Measurements from ENCODE around the gene SLC22A14.

Gene SLC22A14

DNA sequence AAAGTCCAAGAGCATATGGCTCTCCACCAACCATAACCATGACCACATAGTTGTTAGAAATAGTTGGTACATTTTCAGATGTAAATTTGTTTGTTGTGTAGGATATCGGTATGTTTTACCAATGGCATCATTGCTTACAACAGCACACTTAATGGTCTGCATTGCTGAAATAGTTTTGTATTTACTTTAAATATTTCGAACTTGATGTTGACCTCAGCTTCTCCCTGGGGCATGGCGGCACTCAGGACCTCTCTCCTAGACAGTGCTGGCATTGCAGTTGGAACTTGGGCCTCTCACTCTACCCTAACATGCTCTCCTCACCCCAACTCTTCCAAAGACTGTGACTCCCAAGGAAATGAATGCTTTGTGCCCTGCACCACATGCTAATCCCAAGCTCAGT lies 11.5 kb upstream of the SLC22A14 start:
- H3K27ac ChIP-seq: no peak overlapping the region
- TF ChIP-seq, protein P1, sequence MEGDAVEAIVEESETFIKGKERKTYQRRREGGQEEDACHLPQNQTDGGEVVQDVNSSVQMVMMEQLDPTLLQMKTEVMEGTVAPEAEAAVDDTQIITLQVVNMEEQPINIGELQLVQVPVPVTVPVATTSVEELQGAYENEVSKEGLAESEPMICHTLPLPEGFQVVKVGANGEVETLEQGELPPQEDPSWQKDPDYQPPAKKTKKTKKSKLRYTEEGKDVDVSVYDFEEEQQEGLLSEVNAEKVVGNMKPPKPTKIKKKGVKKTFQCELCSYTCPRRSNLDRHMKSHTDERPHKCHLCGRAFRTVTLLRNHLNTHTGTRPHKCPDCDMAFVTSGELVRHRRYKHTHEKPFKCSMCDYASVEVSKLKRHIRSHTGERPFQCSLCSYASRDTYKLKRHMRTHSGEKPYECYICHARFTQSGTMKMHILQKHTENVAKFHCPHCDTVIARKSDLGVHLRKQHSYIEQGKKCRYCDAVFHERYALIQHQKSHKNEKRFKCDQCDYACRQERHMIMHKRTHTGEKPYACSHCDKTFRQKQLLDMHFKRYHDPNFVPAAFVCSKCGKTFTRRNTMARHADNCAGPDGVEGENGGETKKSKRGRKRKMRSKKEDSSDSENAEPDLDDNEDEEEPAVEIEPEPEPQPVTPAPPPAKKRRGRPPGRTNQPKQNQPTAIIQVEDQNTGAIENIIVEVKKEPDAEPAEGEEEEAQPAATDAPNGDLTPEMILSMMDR (conservative IDR thresholded peaks at IDR 0.05): no peak
- TF ChIP-seq ZFX (IDR thresholded peaks at IDR 0.05): no peak

DNA sequence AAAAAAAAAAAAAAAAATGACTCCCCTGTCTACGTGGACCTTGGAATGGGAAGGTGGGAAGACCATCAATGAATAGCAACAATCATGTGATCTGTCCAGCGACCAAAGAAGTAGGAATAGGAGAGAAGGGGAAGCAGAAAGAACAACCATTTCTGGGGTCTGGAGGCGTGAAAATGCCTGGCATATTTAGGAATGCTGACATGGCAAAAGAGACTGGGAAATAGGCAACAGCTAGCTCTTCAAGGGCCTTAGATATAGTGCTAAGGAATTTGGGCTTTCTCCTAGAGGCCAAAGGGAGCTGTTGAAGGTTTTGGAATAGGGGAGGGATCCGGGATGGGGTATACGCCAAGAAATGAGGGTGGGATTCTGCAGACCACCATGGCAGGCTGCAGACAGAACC lies 10.5 kb upstream of the SLC22A14 start:
- no peak for TF ChIP-seq ZFX (IDR thresholded peaks at IDR 0.05)
- TF ChIP-seq, protein P1 (conservative IDR thresholded peaks at IDR 0.05): no peak
- H3K27ac ChIP-seq: no peak overlapping the region

DNA sequence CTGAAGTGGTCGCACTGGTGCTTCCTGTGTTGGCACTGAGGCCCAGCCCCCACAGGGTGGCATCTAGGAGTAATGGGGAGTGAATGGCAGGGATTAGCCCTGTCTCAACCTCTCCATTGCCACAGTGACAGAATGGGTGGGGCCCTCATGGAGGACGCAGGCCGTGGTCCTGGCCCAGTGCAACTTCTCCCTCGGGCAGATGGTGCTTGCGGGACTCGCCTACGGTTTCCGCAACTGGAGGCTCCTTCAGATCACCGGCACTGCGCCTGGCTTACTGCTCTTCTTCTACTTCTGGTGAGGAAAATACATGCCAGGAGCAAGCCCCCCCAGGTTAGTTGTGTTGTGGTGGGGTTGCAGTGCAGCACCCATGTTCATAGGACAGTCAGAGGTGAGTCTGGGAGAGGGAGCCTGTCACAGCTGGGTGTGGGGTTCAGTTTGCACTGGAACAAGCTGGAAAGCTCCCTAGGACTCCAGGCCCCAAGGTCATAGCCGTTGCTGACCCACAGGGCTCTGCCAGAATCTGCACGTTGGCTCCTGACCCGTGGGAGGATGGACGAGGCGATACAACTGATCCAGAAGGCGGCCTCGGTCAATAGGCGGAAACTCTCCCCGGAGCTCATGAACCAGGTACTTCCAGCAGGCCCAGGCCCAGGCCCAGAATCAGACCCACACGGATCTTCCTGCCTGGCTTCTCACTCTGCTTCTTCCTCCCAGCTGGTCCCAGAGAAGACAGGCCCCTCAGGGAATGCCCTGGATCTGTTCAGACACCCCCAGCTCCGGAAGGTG lies 7.0 kb upstream of the SLC22A14 start:
- H3K27ac ChIP-seq: no peak overlapping the region
- TF ChIP-seq, protein P1 (conservative IDR thresholded peaks at IDR 0.05): no peak
- no peak for TF ChIP-seq ZFX (IDR thresholded peaks at IDR 0.05)

DNA sequence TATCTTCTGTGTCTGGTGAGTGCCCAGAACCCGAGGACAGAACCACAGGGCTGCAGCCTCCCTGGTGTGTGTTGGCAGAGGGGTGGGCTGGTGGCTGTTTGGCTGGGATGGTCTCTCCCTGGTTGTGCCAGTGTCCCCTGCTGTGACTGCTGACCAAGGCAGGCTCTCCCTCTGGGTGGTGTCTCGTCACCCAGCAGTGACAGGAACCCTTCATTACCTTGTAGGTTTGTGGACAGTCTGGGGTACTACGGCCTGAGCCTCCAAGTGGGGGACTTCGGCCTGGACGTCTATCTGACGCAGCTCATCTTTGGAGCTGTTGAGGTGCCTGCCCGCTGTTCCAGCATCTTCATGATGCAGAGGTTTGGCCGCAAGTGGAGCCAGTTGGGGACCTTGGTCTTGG lies 6.4 kb upstream of the SLC22A14 start:
- TF ChIP-seq, protein P1 (conservative IDR thresholded peaks at IDR 0.05): no peak
- no peak for TF ChIP-seq ZFX (IDR thresholded peaks at IDR 0.05)
- no peak overlapping the region for H3K27ac ChIP-seq

DNA sequence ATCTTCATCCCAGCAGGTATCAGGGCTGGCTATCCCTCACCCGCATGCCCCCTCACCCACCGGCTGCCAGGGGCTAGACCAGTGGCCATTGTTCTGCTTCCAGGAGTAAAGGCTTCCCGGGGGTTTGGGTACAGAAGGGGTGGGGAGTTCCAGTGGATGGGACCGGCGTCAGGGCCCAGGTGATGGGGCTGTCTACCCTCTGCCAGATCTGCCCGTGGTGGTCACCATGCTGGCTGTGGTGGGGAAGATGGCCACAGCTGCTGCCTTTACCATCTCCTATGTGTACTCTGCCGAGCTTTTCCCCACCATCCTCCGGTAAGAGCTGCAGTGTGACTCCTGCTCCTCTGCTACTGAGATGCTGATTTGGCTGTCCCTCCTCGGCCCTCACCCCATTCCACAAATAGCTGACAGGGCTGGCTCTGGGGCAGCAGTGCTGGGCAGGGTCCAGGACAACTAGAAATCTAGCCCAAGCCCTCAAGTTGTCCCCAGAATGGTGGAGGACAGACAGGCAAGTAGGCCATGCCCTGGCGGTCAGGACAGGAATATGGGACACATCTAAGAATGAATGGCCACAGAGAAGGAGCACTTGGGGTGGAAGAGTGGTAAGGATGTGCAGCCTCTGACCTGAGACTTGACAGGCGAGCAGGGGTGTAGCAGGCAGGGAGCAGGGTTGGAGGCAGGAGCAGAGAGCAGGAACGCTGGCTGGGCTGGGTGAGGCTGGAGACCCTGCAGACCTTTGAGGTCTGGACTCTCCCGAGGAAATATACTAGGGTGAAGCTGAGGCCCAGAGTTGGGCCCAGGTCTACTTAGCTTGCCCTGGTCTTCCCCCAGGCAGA lies 5.8 kb upstream of the SLC22A14 start:
- no peak overlapping the region for H3K27ac ChIP-seq
- no peak for TF ChIP-seq ZFX (IDR thresholded peaks at IDR 0.05)
- TF ChIP-seq, protein P1 (conservative IDR thresholded peaks at IDR 0.05): no peak

DNA sequence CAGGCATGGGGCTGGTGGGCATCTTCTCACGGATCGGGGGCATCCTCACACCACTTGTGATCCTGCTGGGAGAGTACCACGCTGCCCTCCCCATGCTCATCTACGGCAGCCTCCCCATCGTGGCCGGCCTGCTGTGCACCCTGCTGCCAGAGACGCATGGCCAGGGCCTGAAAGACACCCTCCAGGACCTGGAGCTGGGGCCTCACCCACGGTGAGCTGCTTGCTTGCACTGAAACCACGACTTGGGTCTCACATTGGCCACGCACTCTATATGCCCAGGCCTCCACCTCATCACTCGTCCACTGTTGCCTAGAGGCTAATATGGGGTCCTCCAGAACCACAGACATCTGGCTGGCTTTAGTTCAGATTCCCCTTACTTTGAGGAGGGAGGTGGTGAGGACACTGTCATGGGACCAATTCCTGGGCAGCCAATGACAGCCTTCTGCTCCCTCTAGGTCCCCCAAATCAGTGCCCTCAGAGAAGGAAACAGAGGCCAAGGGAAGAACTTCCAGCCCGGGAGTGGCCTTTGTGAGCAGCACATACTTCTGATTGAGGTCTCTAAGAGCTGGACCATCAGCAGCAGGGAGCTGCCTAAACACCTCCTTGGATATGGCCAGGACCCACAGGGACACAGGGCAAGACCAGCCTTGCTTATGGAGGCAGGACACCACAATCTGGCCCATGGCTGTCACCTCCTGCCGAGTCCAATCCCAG lies 5.0 kb upstream of the SLC22A14 start:
- no peak for TF ChIP-seq ZFX (IDR thresholded peaks at IDR 0.05)
- TF ChIP-seq, protein P1 (conservative IDR thresholded peaks at IDR 0.05): no peak
- H3K27ac ChIP-seq: no peak overlapping the region

All from C4-2B (cell line).